ENCODE results near the gene TMEM154. TPM values are rescaled to one million over a fixed set of nuclear protein-coding genes. Genes with fewer than 3 reads are reported as not detected.
A peak's percentile ranks its signal among the peaks of the same experiment; 100 is the strongest.

The TMEM154 gene
- total RNA-seq, 2 experiments from 2014 or later: 18.1 to 20.8 TPM

- no peak for DNase-seq
- intact Hi-C loops (cut with micrococcal nuclease): no loop called here
Measured at GRCh38 chr4:152690706-152691651, 11.2 kb upstream of the TMEM154 start.

GRCh38 chr4:152689615-152690501, 10.1 kb upstream of the TMEM154 start:
- no peaks in the 10 kb centered on the region for H3K36me3 Mint-ChIP-seq
- intact Hi-C loops (cut with micrococcal nuclease): loop anchor here (1.0 kb wide), 1 partner anchor 7 kb away; no protein-coding TSS in a partner anchor
- no peaks in the 10 kb centered on the region for H3K4me1 Mint-ChIP-seq (ENCODE audit: low read depth)
- H3K27ac Mint-ChIP-seq: no peak overlapping the region
- DNase-seq: no peak
- no peak overlapping the region for H3K4me3 Mint-ChIP-seq
- H3K9me3 Mint-ChIP-seq: no peaks in the 10 kb centered on the region
- CTCF ChIA-PET: no interaction called here
- peaks cover 6% of the 10 kb centered on the region for H3K27me3 Mint-ChIP-seq
- POLR2A ChIA-PET: no interaction called here

More at GRCh38 chr4:152690706-152691651, 11.2 kb upstream of the TMEM154 start:
- H3K36me3 Mint-ChIP-seq: no peaks in the 10 kb centered on the region
- no peaks in the 10 kb centered on the region for H3K9me3 Mint-ChIP-seq
- H3K4me3 Mint-ChIP-seq: no peak overlapping the region
- peaks cover 6% of the 10 kb centered on the region for H3K27me3 Mint-ChIP-seq
- no peak overlapping the region for H3K27ac Mint-ChIP-seq
- ChIA-PET CTCF (no interaction called here), POLR2A (no interaction called here)
- H3K4me1 Mint-ChIP-seq (ENCODE audit: low read depth): peaks cover 2% of the 10 kb centered on the region

- no peak for DNase-seq
- Mint-ChIP-seq H3K4me3 (no peak overlapping the region), H3K27me3 (peaks cover 6% of the 10 kb centered on the region), H3K36me3 (no peaks in the 10 kb centered on the region), H3K27ac (no peak overlapping the region), H3K9me3 (no peaks in the 10 kb centered on the region), H3K4me1 (ENCODE audit: low read depth) (peaks cover 14% of the 10 kb centered on the region)
- intact Hi-C loops (cut with micrococcal nuclease): no loop called here
- POLR2A ChIA-PET: no interaction called here
- CTCF ChIA-PET: interaction anchor here (1.5 kb wide), 1 partner anchor 19 kb away, joined by 3 read pairs; no protein-coding TSS in a partner anchor
Measured at GRCh38 chr4:152687974-152688599, 8.3 kb upstream of the TMEM154 start.

GRCh38 chr4:152686452-152687013, 6.7 kb upstream of the TMEM154 start:
- no peak for DNase-seq
- Mint-ChIP-seq H3K9me3 (no peaks in the 10 kb centered on the region), H3K36me3 (no peaks in the 10 kb centered on the region), H3K27ac (no peak overlapping the region), H3K4me3 (no peak overlapping the region), H3K4me1 (ENCODE audit: low read depth) (peaks cover 16% of the 10 kb centered on the region), H3K27me3 (peaks cover 6% of the 10 kb centered on the region)
- ChIA-PET POLR2A (no interaction called here), CTCF (no interaction called here)
- intact Hi-C loops (cut with micrococcal nuclease): no loop called here

- peaks cover 6% of the 10 kb centered on the region for H3K27me3 Mint-ChIP-seq
- no peak overlapping the region for H3K4me3 Mint-ChIP-seq
- intact Hi-C loops (cut with micrococcal nuclease): no loop called here
- ChIA-PET CTCF (interaction anchor here (1.1 kb wide), 1 partner anchor 183 kb away, joined by 3 read pairs; no protein-coding TSS in a partner anchor), POLR2A (no interaction called here)
- no peak overlapping the region for H3K27ac Mint-ChIP-seq
- no peaks in the 10 kb centered on the region for H3K36me3 Mint-ChIP-seq
- peaks cover 29% of the 10 kb centered on the region for H3K4me1 Mint-ChIP-seq (ENCODE audit: low read depth)
- DNase-seq: peak; percentile 12
- no peaks in the 10 kb centered on the region for H3K9me3 Mint-ChIP-seq
Measured at GRCh38 chr4:152684587-152684986, 4.8 kb upstream of the TMEM154 start.

GRCh38 chr4:152684007-152684406, 4.2 kb upstream of the TMEM154 start:
- no peaks in the 10 kb centered on the region for H3K9me3 Mint-ChIP-seq
- H3K4me3 Mint-ChIP-seq: no peak overlapping the region
- CTCF ChIA-PET: interaction anchor here (1.1 kb wide), 2 partner anchors 43 to 183 kb away, joined by 3 read pairs; no protein-coding TSS in a partner anchor
- DNase-seq: no peak
- H3K36me3 Mint-ChIP-seq: no peaks in the 10 kb centered on the region
- POLR2A ChIA-PET: interaction anchor here (1.0 kb wide), 1 partner anchor 147 kb away, joined by 4 read pairs; the partner anchor contains the start of gene FBXW7
- intact Hi-C loops (cut with micrococcal nuclease): no loop called here
- H3K27me3 Mint-ChIP-seq: peaks cover 6% of the 10 kb centered on the region
- H3K4me1 Mint-ChIP-seq (ENCODE audit: low read depth): peaks cover 31% of the 10 kb centered on the region
- no peak overlapping the region for H3K27ac Mint-ChIP-seq

- H3K27me3 Mint-ChIP-seq: no peaks in the 10 kb centered on the region
- peaks cover 44% of the 10 kb centered on the region for H3K4me1 Mint-ChIP-seq (ENCODE audit: low read depth)
- no peak for DNase-seq
- H3K4me3 Mint-ChIP-seq: no peak overlapping the region
- H3K27ac Mint-ChIP-seq: no peak overlapping the region
- no peaks in the 10 kb centered on the region for H3K9me3 Mint-ChIP-seq
- POLR2A ChIA-PET: interaction anchor here (0.6 to 1.2 kb wide), 2 partner anchors 27 to 859 kb away, joined by 3 read pairs; no protein-coding TSS in a partner anchor
- CTCF ChIA-PET: no interaction called here
- intact Hi-C loops (cut with micrococcal nuclease): no loop called here
- H3K36me3 Mint-ChIP-seq: no peaks in the 10 kb centered on the region
Measured at GRCh38 chr4:152682143-152682941, 2.5 kb upstream of the TMEM154 start.

GRCh38 chr4:152680988-152681603, 1.3 kb upstream of the TMEM154 start:
- DNase-seq: peak; percentile 41
- Mint-ChIP-seq H3K4me1 (ENCODE audit: low read depth) (peaks cover 56% of the 10 kb centered on the region), H3K9me3 (no peaks in the 10 kb centered on the region), H3K27ac (peak overlapping the region; percentile 60), H3K27me3 (no peaks in the 10 kb centered on the region), H3K4me3 (peak overlapping the region; percentile 48), H3K36me3 (no peaks in the 10 kb centered on the region)
- ChIA-PET CTCF (interaction anchor here (2.1 kb wide), 1 partner anchor 179 kb away, joined by 7 read pairs; no protein-coding TSS in a partner anchor), POLR2A (no interaction called here)
- intact Hi-C loops (cut with micrococcal nuclease): loop anchor here (1.0 to 2.0 kb wide), 4 partner anchors 16 to 127 kb away; partner anchors contain the start of genes ARFIP1 and TIGD4

- Mint-ChIP-seq H3K27me3 (no peaks in the 10 kb centered on the region), H3K27ac (no peak overlapping the region), H3K36me3 (peaks cover 5% of the 10 kb centered on the region), H3K4me1 (ENCODE audit: low read depth) (peaks cover 51% of the 10 kb centered on the region), H3K9me3 (no peaks in the 10 kb centered on the region), H3K4me3 (peak overlapping the region; percentile 91)
- CTCF ChIA-PET: interaction anchor here (0.6 to 1.8 kb wide), 7 partner anchors 8 to 228 kb away, joined by 3 to 5 read pairs (median 4); no protein-coding TSS in a partner anchor
- intact Hi-C loops (cut with micrococcal nuclease): loop anchor here (1.0 kb wide), 1 partner anchor 143 kb away; the partner anchor contains the start of gene FBXW7
- POLR2A ChIA-PET: interaction anchor here (1.1 to 2.9 kb wide), 2 partner anchors 27 to 143 kb away, joined by 4 to 11 read pairs; partner anchors contain the start of gene FBXW7
- no peak for DNase-seq
Measured at GRCh38 chr4:152678841-152679240, 956 bp downstream of the TMEM154 start.

- peaks cover 47% of the 10 kb centered on the region for H3K4me1 Mint-ChIP-seq (ENCODE audit: low read depth)
- DNase-seq: no peak
- H3K27me3 Mint-ChIP-seq: no peaks in the 10 kb centered on the region
- CTCF ChIA-PET: interaction anchor here (0.6 to 2.1 kb wide), 3 partner anchors 43 to 223 kb away, joined by 3 to 6 read pairs (median 3); no protein-coding TSS in a partner anchor
- no peak overlapping the region for H3K4me3 Mint-ChIP-seq
- H3K9me3 Mint-ChIP-seq: no peaks in the 10 kb centered on the region
- H3K27ac Mint-ChIP-seq: no peak overlapping the region
- H3K36me3 Mint-ChIP-seq: peaks cover 5% of the 10 kb centered on the region
- POLR2A ChIA-PET: interaction anchor here (1.5 to 2.9 kb wide), 3 partner anchors 14 to 176 kb away, joined by 3 to 11 read pairs (median 3); partner anchors contain the start of gene FBXW7
- intact Hi-C loops (cut with micrococcal nuclease): no loop called here
Measured at GRCh38 chr4:152677117-152677516, 2.7 kb downstream of the TMEM154 start.

All from activated CD4-positive, alpha-beta memory T cell treated with anti-CD3 and anti-CD28 coated beads for 36 hours (primary cell).